OCI-LY3 (cell line): ENCODE data around the gene IRF5.
A peak's percentile ranks its signal among the peaks of the same experiment; 100 is the strongest.

ENCODE experiments used
- H2AFZ ChIP-seq: fragments of 200-600, 300-600 bp; shearing (Covaris generic); 2 replicates; pipeline ENCODE4 v1.6.0; 2014; ENCODE audit warnings: antibody characterized with exemption, low read depth, low read length
- H3K27ac ChIP-seq: fragments of 200-600, 300-600 bp; sonication (generic); 2 replicates; pipeline ENCODE4 v1.5.1; 2014; ENCODE audit warnings: mild to moderate bottlenecking, low read length, moderate library complexity, mixed read lengths
- H3K27me3 ChIP-seq: fragments of 200-600, 300-600 bp; sonication (generic); 2 replicates; pipeline ENCODE4 v1.6.1; 2014; ENCODE audit warnings: low read depth, low read length, mixed read lengths
- H3K36me3 ChIP-seq: fragments of 200-600, 300-600 bp; sonication (generic); replicated peaks from 2 replicates; pipeline ENCODE3; 2014; ENCODE audit warnings: low read depth, low read length, mixed read lengths
- H3K4me1 ChIP-seq: fragments of 300-600, 200-600 bp; sonication (generic); 2 replicates; pipeline ENCODE4 v1.6.1; 2014; ENCODE audit warnings: low read length, mixed read lengths
- H3K4me2 ChIP-seq: fragments of 200-600, 300-600 bp; sonication (generic); 2 replicates; pipeline ENCODE4 v1.6.1; 2014; ENCODE audit warnings: low read length, mixed read lengths
- H3K4me3 ChIP-seq: fragments of 300-600, 200-600 bp; sonication (generic); 2 replicates; pipeline ENCODE4 v1.5.1; 2014; ENCODE audit warnings: antibody characterized with exemption, mild to moderate bottlenecking, low read length, moderate library complexity
- H3K79me2 ChIP-seq: fragments of 300-600, 200-600 bp; shearing (Covaris generic); 2 replicates; pipeline ENCODE4 v1.6.1; 2014; ENCODE audit warnings: mild to moderate bottlenecking, low read length, mixed read lengths
- H3K9ac ChIP-seq: fragments of 300-600, 200-600 bp; shearing (Covaris generic); 2 replicates; pipeline ENCODE4 v1.6.0; 2014; ENCODE audit warnings: mild to moderate bottlenecking, low read length, moderate library complexity
- H3K9me3 ChIP-seq: fragments of 200-600, 300-600 bp; shearing (Covaris generic); 2 replicates; pipeline ENCODE4 v1.6.1; 2014; ENCODE audit warnings: low read length, mixed read lengths; ENCODE audit not compliant: insufficient read depth
- H4K20me1 ChIP-seq: fragments of 200-600, 300-600 bp; sonication (generic); 2 replicates; pipeline ENCODE4 v1.6.1; 2016; ENCODE audit warnings: low read length, mixed read lengths; ENCODE audit not compliant: insufficient read depth
- CTCF ChIP-seq: fragments of 200-600, 300-600 bp; sonication (generic); IDR thresholded peaks from 2 replicates; pipeline ENCODE4 v1.5.1; 2014; ENCODE audit warnings: antibody characterized with exemption, low read length, low read depth
- EZH2phosphoT487 ChIP-seq: fragments of 200-600 bp; shearing (Covaris generic); IDR thresholded peaks from 2 replicates; pipeline ENCODE4 v1.6.1; 2018; ENCODE audit warnings: antibody characterized with exemption, mixed run types, low read depth

Gene IRF5

GRCh38 chr7:128913870-128914565 lies 23.7 kb upstream of the IRF5 start:
- Histone ChIP-seq H3K4me1 (peaks cover 49% of the 10 kb centered on the region), H3K4me3 (peak overlapping the region; percentile 35), H3K4me2 (peak overlapping the region; percentile 69), H3K79me2 (no peaks in the 10 kb centered on the region), H3K9ac (peak overlapping the region; percentile 65), H2AFZ (no peak overlapping the region), H3K36me3 (no peaks in the 10 kb centered on the region), H4K20me1 (no peaks in the 10 kb centered on the region), H3K27ac (peak overlapping the region; percentile 84), H3K27me3 (no peaks in the 10 kb centered on the region), H3K9me3 (no peaks in the 10 kb centered on the region)
- no peak for TF ChIP-seq EZH2phosphoT487
- no peak for TF ChIP-seq CTCF

GRCh38 chr7:128914566-128915151 lies 23.1 kb upstream of the IRF5 start:
- Histone ChIP-seq H3K4me3 (peak overlapping the region; percentile 35), H3K27me3 (no peaks in the 10 kb centered on the region), H4K20me1 (no peaks in the 10 kb centered on the region), H3K27ac (peak overlapping the region; percentile 84), H3K79me2 (no peaks in the 10 kb centered on the region), H3K36me3 (no peaks in the 10 kb centered on the region), H3K4me1 (peaks cover 49% of the 10 kb centered on the region), H3K4me2 (peak overlapping the region; percentile 69), H3K9me3 (no peaks in the 10 kb centered on the region), H2AFZ (no peak overlapping the region), H3K9ac (peak overlapping the region; percentile 65)
- peak; percentile 30 for TF ChIP-seq CTCF
- no peak for TF ChIP-seq EZH2phosphoT487

GRCh38 chr7:128915271-128915819 lies 22.4 kb upstream of the IRF5 start:
- no peak for TF ChIP-seq CTCF
- TF ChIP-seq EZH2phosphoT487: no peak
- H3K27me3 ChIP-seq: 0 out of 2 replicates have a peak, but pooled peaks cover 1% of the 10 kb centered on the region
- H3K36me3 ChIP-seq: no peaks in the 10 kb centered on the region
- H2AFZ ChIP-seq: no peak overlapping the region
- H4K20me1 ChIP-seq: no peaks in the 10 kb centered on the region
- H3K9me3 ChIP-seq: no peaks in the 10 kb centered on the region
- peak overlapping the region; percentile 69 for H3K4me2 ChIP-seq
- peak overlapping the region; percentile 84 for H3K27ac ChIP-seq
- H3K9ac ChIP-seq: peak overlapping the region; percentile 59
- no peaks in the 10 kb centered on the region for H3K79me2 ChIP-seq
- peaks cover 53% of the 10 kb centered on the region for H3K4me1 ChIP-seq
- peak overlapping the region; percentile 55 for H3K4me3 ChIP-seq

- peaks cover 51% of the 10 kb centered on the region for H3K4me1 ChIP-seq
- H3K9ac ChIP-seq: no peak overlapping the region; the same call in 1 of the 2 replicates
- 0 out of 2 replicates have a peak, but pooled peaks cover 6% of the 10 kb centered on the region for H3K27me3 ChIP-seq
- no peaks in the 10 kb centered on the region for H3K36me3 ChIP-seq
- no peak overlapping the region for H3K4me3 ChIP-seq
- no peak overlapping the region; the same call in 1 of the 2 replicates for H3K27ac ChIP-seq
- no peaks in the 10 kb centered on the region for H3K79me2 ChIP-seq
- H4K20me1 ChIP-seq: no peaks in the 10 kb centered on the region
- no peaks in the 10 kb centered on the region for H3K9me3 ChIP-seq
- peak overlapping the region; percentile 69; the same call in 1 of the 2 replicates for H3K4me2 ChIP-seq
- H2AFZ ChIP-seq: no peak overlapping the region
- TF ChIP-seq EZH2phosphoT487 (no peak), CTCF (no peak)
These were observed 21.7 kb upstream of the IRF5 start for GRCh38 chr7:128915841-128916642.
